Fibroblast of lung (primary cell): Measurements from ENCODE around the gene ITGA2. TPM values are rescaled to one million over a fixed set of nuclear protein-coding genes. Genes with fewer than 3 reads are reported as not detected.

Experiments used
- DNase-seq, 2 donors: peaks; one replicate each; pipeline versions ENCODE4 v3.0.0 to v3.0.0-alpha.2; 2010; ENCODE audit warnings: low read depth in 2 of 2
- H2AFZ ChIP-seq: 2 replicates; pipeline ENCODE4 v1.5.1; 2012; ENCODE audit warnings: low read length, control low read depth, inconsistent platforms
- H3K27ac ChIP-seq: 2 replicates; pipeline ENCODE4 v1.5.1; 2011; ENCODE audit warnings: low read length, control low read depth; ENCODE audit not compliant: insufficient read depth
- H3K27me3 ChIP-seq: 2 replicates; pipeline ENCODE4 v1.5.1; 2011; ENCODE audit warnings: mild to moderate bottlenecking, low read length; ENCODE audit not compliant: control insufficient read depth, insufficient read depth
- H3K36me3 ChIP-seq: 2 replicates; pipeline ENCODE4 v1.5.1; 2011; ENCODE audit warnings: low read length; ENCODE audit not compliant: control insufficient read depth, insufficient read depth
- H3K4me1 ChIP-seq: 2 replicates; pipeline ENCODE4 v1.5.1; 2011; ENCODE audit warnings: low read length; ENCODE audit not compliant: control insufficient read depth, insufficient read depth; ENCODE audit errors: extremely low read depth
- H3K4me2 ChIP-seq: 2 replicates; pipeline ENCODE4 v1.5.1; 2011; ENCODE audit warnings: low read length, control low read depth; ENCODE audit not compliant: insufficient read depth; ENCODE audit errors: extremely low read depth
- H3K4me3 ChIP-seq, 4 experiments: fragments of 200-600 bp in 1 of 4; sonication (generic) in 1 of 4; replicated peaks in 1 of 4; 2 replicates each; pipeline ENCODE4 v1.5.1; 2011 to 2016; ENCODE audit warnings: low read length in 4 of 4, low read depth in 3 of 4, mild to moderate bottlenecking in 3 of 4, control low read depth in 2 of 4, inconsistent platforms in 1 of 4, mixed read lengths in 1 of 4; ENCODE audit not compliant: insufficient read depth in 1 of 4; ENCODE audit errors: control extremely low read depth in 1 of 4
- H3K79me2 ChIP-seq: 2 replicates; pipeline ENCODE4 v1.5.1; 2012; ENCODE audit warnings: mild to moderate bottlenecking, low read length, inconsistent platforms; ENCODE audit not compliant: control insufficient read depth, insufficient read depth
- H3K9ac ChIP-seq: 2 replicates; pipeline ENCODE4 v1.5.1; 2011; ENCODE audit warnings: mild to moderate bottlenecking, low read length, control low read depth; ENCODE audit not compliant: insufficient read depth
- H3K9me3 ChIP-seq: 2 replicates; pipeline ENCODE4 v1.5.1; 2012; ENCODE audit warnings: low read depth, low read length; ENCODE audit not compliant: control insufficient read depth, insufficient read depth
- H4K20me1 ChIP-seq: 2 replicates; pipeline ENCODE4 v1.5.1; 2011; ENCODE audit warnings: low read length; ENCODE audit not compliant: control insufficient read depth, insufficient read depth; ENCODE audit errors: extremely low read depth
- EZH2 ChIP-seq: IDR thresholded peaks from 2 replicates; pipeline ENCODE4 v1.5.1; 2012; ENCODE audit warnings: low read length, control low read depth, mild to moderate bottlenecking; ENCODE audit errors: missing control alignments
- polyA plus RNA-seq, 2 donors: library from polyadenylated mRNA; depleted of rRNA in 1 of 2; stranded (reverse) in 1 of 2; unstranded in 1 of 2; fragments of >200 nt; gene quantifications; 2 replicates each; pipeline ENCODE4 v1.2.1, GENCODE V29; 2011 to 2012; ENCODE audit warnings: missing spikeins in 1 of 2
- total RNA-seq: library from RNA; depleted of rRNA; stranded (reverse); fragments of >200 nt; gene quantifications from 2 replicates; pipeline ENCODE4 v1.2.1, GENCODE V29; 2014
- TF ChIP-seq, protein P1 (sequence below), 2 donors: IDR thresholded peaks in 1 of 2; conservative IDR thresholded peaks in 1 of 2; 1 replicate in 1 of 2; 2 replicates in 1 of 2; pipeline ENCODE4 v1.5.1; 2011 to 2012; ENCODE audit warnings: low read length in 2 of 2, control low read depth in 1 of 2, inconsistent platforms in 1 of 2, low read depth in 1 of 2, mild to moderate bottlenecking in 1 of 2

The ITGA2 gene
- total and polyA plus RNA-seq, 2 donors (not counting 1 experiment from before 2014, with no cell fraction given), result 9.4 to 75.5 TPM

DNA sequence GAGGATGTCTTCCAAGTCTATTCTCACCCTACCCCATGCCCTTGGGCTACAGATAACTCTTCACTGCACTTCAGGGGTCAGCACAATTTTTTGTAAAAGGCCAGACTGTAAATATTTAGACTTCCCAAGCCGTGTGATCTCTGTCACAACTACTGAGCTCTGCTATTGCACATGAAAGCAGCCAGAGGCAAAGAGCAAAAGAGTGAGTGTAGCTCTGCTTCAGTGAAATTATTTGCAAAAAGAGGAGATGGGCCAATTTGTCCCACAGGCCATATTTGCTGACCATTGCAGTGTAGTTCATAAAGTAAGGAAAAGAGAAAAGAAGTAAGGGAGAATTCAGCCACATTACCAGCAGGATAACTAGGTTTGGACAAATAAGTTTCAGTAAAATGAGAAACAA, 127.4 kb downstream of the ITGA2 start:
- H3K4me3 ChIP-seq, result no peak overlapping the region
- no peak overlapping the region for H3K27ac ChIP-seq
- no peaks in the 10 kb centered on the region for H3K27me3 ChIP-seq
- no peaks in the 10 kb centered on the region for H3K9me3 ChIP-seq
- no peak overlapping the region for H2AFZ ChIP-seq
- H3K4me2 ChIP-seq, result no peak overlapping the region
- no peak for DNase-seq
- H3K79me2 ChIP-seq, result no peaks in the 10 kb centered on the region
- H3K36me3 ChIP-seq, result no peaks in the 10 kb centered on the region
- no peak for TF ChIP-seq EZH2
- H4K20me1 ChIP-seq, result no peaks in the 10 kb centered on the region
- H3K4me1 ChIP-seq, result no peaks in the 10 kb centered on the region
- no peak overlapping the region for H3K9ac ChIP-seq

DNA sequence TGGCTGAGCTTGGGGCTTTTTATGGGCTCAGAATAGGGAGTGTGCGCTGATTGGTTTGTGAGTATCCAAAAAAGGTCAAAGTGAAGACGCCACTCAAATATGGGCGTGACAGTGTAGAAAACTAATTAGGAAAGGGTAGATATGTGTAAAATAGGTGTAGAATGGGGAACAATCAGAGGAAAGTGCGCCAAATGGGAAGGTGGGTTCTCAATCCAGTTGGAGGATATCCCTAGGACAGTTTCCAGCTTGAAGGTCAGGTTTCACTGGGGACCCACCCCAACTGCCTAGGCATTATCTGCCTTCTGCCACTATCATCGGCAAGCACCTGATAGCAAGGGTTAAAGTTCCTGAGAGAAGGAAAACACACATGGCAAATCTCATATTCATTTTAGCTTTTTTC, 129.7 kb downstream of the ITGA2 start:
- Histone ChIP-seq H3K36me3 (no peaks in the 10 kb centered on the region), H3K27ac (no peak overlapping the region), H4K20me1 (no peaks in the 10 kb centered on the region), H3K9me3 (no peaks in the 10 kb centered on the region), H3K27me3 (no peaks in the 10 kb centered on the region), H3K79me2 (no peaks in the 10 kb centered on the region), H3K4me2 (no peak overlapping the region), H3K4me3 (no peak overlapping the region), H3K4me1 (no peaks in the 10 kb centered on the region), H2AFZ (no peak overlapping the region), H3K9ac (no peak overlapping the region)
- DNase-seq, result no peak
- TF ChIP-seq EZH2, result no peak
- TF ChIP-seq, protein P1, sequence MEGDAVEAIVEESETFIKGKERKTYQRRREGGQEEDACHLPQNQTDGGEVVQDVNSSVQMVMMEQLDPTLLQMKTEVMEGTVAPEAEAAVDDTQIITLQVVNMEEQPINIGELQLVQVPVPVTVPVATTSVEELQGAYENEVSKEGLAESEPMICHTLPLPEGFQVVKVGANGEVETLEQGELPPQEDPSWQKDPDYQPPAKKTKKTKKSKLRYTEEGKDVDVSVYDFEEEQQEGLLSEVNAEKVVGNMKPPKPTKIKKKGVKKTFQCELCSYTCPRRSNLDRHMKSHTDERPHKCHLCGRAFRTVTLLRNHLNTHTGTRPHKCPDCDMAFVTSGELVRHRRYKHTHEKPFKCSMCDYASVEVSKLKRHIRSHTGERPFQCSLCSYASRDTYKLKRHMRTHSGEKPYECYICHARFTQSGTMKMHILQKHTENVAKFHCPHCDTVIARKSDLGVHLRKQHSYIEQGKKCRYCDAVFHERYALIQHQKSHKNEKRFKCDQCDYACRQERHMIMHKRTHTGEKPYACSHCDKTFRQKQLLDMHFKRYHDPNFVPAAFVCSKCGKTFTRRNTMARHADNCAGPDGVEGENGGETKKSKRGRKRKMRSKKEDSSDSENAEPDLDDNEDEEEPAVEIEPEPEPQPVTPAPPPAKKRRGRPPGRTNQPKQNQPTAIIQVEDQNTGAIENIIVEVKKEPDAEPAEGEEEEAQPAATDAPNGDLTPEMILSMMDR (conservative IDR thresholded peaks at IDR 0.05 in 1 of 2, IDR thresholded peaks at IDR 0.05 in 1 of 2; ENCODE audit: low read depth in 1 of 2, low read length in 2 of 2), result no peak

DNA sequence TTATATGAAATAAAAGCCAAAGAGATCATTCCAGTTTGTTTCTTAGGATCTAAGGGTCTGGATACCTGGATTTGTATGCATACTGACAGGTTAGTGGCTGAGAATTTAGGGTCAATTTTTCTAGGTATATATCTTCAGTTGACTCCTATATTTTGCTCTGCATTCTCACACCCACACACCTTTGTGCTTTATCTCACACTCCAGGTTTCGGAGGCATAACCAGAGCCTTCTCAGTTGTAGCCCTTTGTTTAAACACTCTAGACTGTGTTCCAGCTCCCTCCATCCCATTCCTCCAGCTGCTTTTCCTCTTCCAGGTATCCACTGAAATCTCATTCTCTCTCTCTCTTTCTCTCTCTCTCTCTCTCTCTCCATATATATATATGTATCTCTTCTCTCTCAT, 131.0 kb downstream of the ITGA2 start:
- Histone ChIP-seq H3K9ac (no peak overlapping the region), H3K36me3 (no peaks in the 10 kb centered on the region), H3K27me3 (no peaks in the 10 kb centered on the region), H2AFZ (no peak overlapping the region), H3K9me3 (no peaks in the 10 kb centered on the region), H3K4me1 (no peaks in the 10 kb centered on the region), H3K4me2 (no peak overlapping the region), H3K4me3 (no peak overlapping the region), H3K27ac (no peak overlapping the region), H4K20me1 (no peaks in the 10 kb centered on the region), H3K79me2 (no peaks in the 10 kb centered on the region)
- DNase-seq, result no peak
- TF ChIP-seq, protein P1 (conservative IDR thresholded peaks at IDR 0.05 in 1 of 2, IDR thresholded peaks at IDR 0.05 in 1 of 2; ENCODE audit: low read depth in 1 of 2, low read length in 2 of 2), result no peak
- TF ChIP-seq EZH2, result no peak
